GM12878 (cell line): ENCODE data around the gene DDHD1. TPM values are rescaled to one million over a fixed set of nuclear protein-coding genes. Genes with fewer than 3 reads are reported as not detected.

Experiments used
- ATAC-seq: fragments of 200-7000 bp; cut with Tn5 transposase; 3 replicates; pipeline ENCODE4 v1.9.1; 2020; ENCODE audit warnings: mild to moderate bottlenecking, moderate library complexity
- BruUV-seq: library from RNA; stranded (reverse); fragments of 400-500 nt; replicated peaks from 2 replicates; lab custom pipeline; 2021; lab: Mats Ljungman, UMichigan
- CTCF ChIA-PET: fragments of 300-600 bp; sonication (Branson Sonifier 250); formaldehyde crosslinking; extraction: SDS; loops from one replicate; lab custom pipeline; 2021; ENCODE audit warnings: inconsistent platforms; lab: Yijun Ruan, JAX
- POLR2A ChIA-PET: fragments of 350-600 bp; formaldehyde crosslinking; extraction: SDS; loops from one replicate; lab custom pipeline; 2021; ENCODE audit warnings: inconsistent platforms; lab: Charles Lee
- RAD21 ChIA-PET: fragments of 300-600 bp; sonication (Branson Sonifier 250); formaldehyde crosslinking; loops from one replicate; lab custom pipeline; 2023; ENCODE audit warnings: antibody characterized with exemption; ENCODE audit not compliant: unreplicated experiment; lab: Charles Lee
- SMC1A ChIA-PET: fragments of 300-600 bp; sonication (Branson Sonifier 250); formaldehyde crosslinking; loops from one replicate; lab custom pipeline; 2023; ENCODE audit not compliant: unreplicated experiment, uncharacterized antibody; lab: Charles Lee
- DNase-seq: peaks from one replicate; pipeline ENCODE4 v3.0.0-alpha.2; 2011; ENCODE audit warnings: low read depth, low spot score
- FAIRE-seq: peaks from 3 replicates; lab custom pipeline; 2011; peaks lifted over from hg19 to GRCh38; lab: Jason Lieb, UNC
- H2AFZ ChIP-seq: 2 replicates; pipeline ENCODE4 v1.6.0; 2011; ENCODE audit warnings: low read depth, low read length, control low read depth; ENCODE audit not compliant: control insufficient read depth
- H3K27ac ChIP-seq: 2 replicates; pipeline ENCODE4 v1.5.1; 2011; ENCODE audit warnings: control low read depth; ENCODE audit not compliant: control insufficient read depth, insufficient read depth
- H3K27me3 ChIP-seq, 2 experiments: replicated peaks in 1 of 2; 2 replicates each; pipeline versions ENCODE4 v1.6.0 to v1.6.1; 2011; ENCODE audit warnings: low read length in 1 of 2; ENCODE audit not compliant: control insufficient read depth in 2 of 2, insufficient read depth in 2 of 2
- H3K36me3 ChIP-seq, 2 experiments: 2 replicates each; pipeline ENCODE4 v1.5.1; 2011; ENCODE audit warnings: low read length in 1 of 2; ENCODE audit not compliant: control insufficient read depth in 2 of 2, insufficient read depth in 2 of 2
- H3K4me1 ChIP-seq: 2 replicates; pipeline ENCODE4 v1.6.1; 2011; ENCODE audit warnings: mild to moderate bottlenecking, low read length, moderate library complexity, mixed read lengths; ENCODE audit not compliant: control insufficient read depth, insufficient read depth
- H3K4me2 ChIP-seq: 2 replicates; pipeline ENCODE4 v1.6.0; 2011; ENCODE audit warnings: control low read depth; ENCODE audit not compliant: control insufficient read depth, insufficient read depth
- H3K4me3 ChIP-seq: fragments of 200-600 bp; sonication (generic); 2 replicates; pipeline ENCODE4 v1.5.1; 2016
- H3K79me2 ChIP-seq: 2 replicates; pipeline ENCODE4 v1.6.0; 2011; ENCODE audit warnings: low read length; ENCODE audit not compliant: control insufficient read depth, insufficient read depth
- H3K9ac ChIP-seq: 2 replicates; pipeline ENCODE4 v1.8.0; 2011; ENCODE audit warnings: low read length, control low read depth, mixed read lengths; ENCODE audit not compliant: control insufficient read depth, insufficient read depth
- H3K9me3 ChIP-seq: replicated peaks from 3 replicates; pipeline ENCODE4 v1.5.1; 2011; ENCODE audit warnings: mild to moderate bottlenecking, low read length; ENCODE audit not compliant: control insufficient read depth, insufficient read depth
- H4K20me1 ChIP-seq: 2 replicates; pipeline ENCODE4 v1.6.0; 2011; ENCODE audit not compliant: control insufficient read depth, insufficient read depth
- CUX1 ChIP-seq: IDR thresholded peaks from 2 replicates; pipeline ENCODE4 v1.6.1; 2012; ENCODE audit warnings: improper control_type of control experiment, low read depth, low read length; ENCODE audit not compliant: insufficient replicate concordance
- ESRRA ChIP-seq: IDR thresholded peaks from 2 replicates; pipeline ENCODE4 v1.6.1; 2012; ENCODE audit warnings: mild to moderate bottlenecking, low read length, improper control_type of control experiment
- PRDM15 ChIP-seq: fragments of 450-650 bp; formaldehyde crosslinking; IDR thresholded peaks from 2 replicates; pipeline ENCODE4 v1.4.0; 2020; ENCODE audit warnings: mild to moderate bottlenecking, moderate library complexity
- SPI1 ChIP-seq: IDR thresholded peaks from 2 replicates; pipeline ENCODE4 v1.6.1; 2011; ENCODE audit warnings: low read depth, mild to moderate bottlenecking, low read length, moderate library complexity, borderline replicate concordance; ENCODE audit not compliant: insufficient read depth
- STAT1 ChIP-seq: fragments of 450-650 bp; conservative IDR thresholded peaks from 2 replicates; pipeline ENCODE4 v1.6.1; 2014; ENCODE audit warnings: antibody characterized with exemption, mild to moderate bottlenecking
- SUPT20H ChIP-seq: IDR thresholded peaks from 2 replicates; pipeline ENCODE4 v1.6.1; 2011; ENCODE audit warnings: low read depth, mild to moderate bottlenecking, low read length, moderate library complexity, borderline replicate concordance; ENCODE audit not compliant: control insufficient read depth
- WGBS: methylation state at CpG from one replicate; pipeline ENCODE4 v1.1.6; 2016; ENCODE audit warnings: low lambda C conversion rate; ENCODE audit not compliant: insufficient replicate concordance, insufficient coverage; ENCODE audit errors: missing lambda C conversion rate; 5-methylcytosine and 5-hydroxymethylcytosine counted together
- in situ Hi-C: fragments of 300-500 bp; cut with MboI; formaldehyde crosslinking; loops from 9 replicates; pipeline ENCODE4 v1.14.3; 2018; ENCODE audit warnings: mixed read lengths
- intact Hi-C: fragments of 100-400 bp; cut with micrococcal nuclease; formaldehyde crosslinking; loops from one replicate; pipeline ENCODE4 v1.14.2; 2022; ENCODE audit not compliant: unreplicated experiment
- polyA plus RNA-seq, 11 experiments: library from polyadenylated mRNA; depleted of rRNA in 4 of 11; unstranded in 6 of 11; stranded (reverse) in 5 of 11; fragments of >200 nt; fragmentation: Nextera tagmentation in 4 of 11; fragmentation: Illumina TruSeq in 1 of 11; extraction: Ambion mirVana in 4 of 11; extraction: Trizol in 1 of 11; gene quantifications; 1 replicate in 1 of 11; 2 replicates in 10 of 11; pipeline versions ENCODE4 v1.2.1 to v1.2.3, GENCODE V29; 2011 to 2016; ENCODE audit warnings: inconsistent platforms in 2 of 11, missing spikeins in 2 of 11, low read depth in 1 of 11
- total RNA-seq, 4 experiments: library from RNA; depleted of rRNA in 3 of 4; stranded (reverse); fragments of >200 nt in 3 of 4; fragmentation: Illumina TruSeq in 1 of 4; extraction: Trizol in 1 of 4; gene quantifications; 2 replicates each; pipeline versions ENCODE4 v1.2.1 to v1.2.3, GENCODE V29; 2013 to 2021

The DDHD1 gene
- total and polyA plus RNA-seq, 10 of the 15 experiments (the other 5 are each of a cell fraction or from before 2014, with no cell fraction given), result 7.7 to 52.3 (median 28.5) TPM

GRCh38 chr14:53035336-53036210 lies 117.5 kb downstream of the DDHD1 start (continued):
- TF ChIP-seq PRDM15 (CRISPR knock-in tag) (no peak), SUPT20H (no peak), STAT1 (no peak), ESRRA (no peak)

- no peaks in the 10 kb centered on the region for H3K4me1 ChIP-seq
- DNase-seq, result no peak
- peak; percentile 52; the same call in 1 of the 2 replicates for TF ChIP-seq SPI1
- TF ChIP-seq CUX1, result no peak
- TF ChIP-seq, all 136 proteins: peak for 1
- Histone ChIP-seq H3K9me3 (no peaks in the 10 kb centered on the region; the same call in 2 of the 3 replicates), H3K27me3 (no peaks in the 10 kb centered on the region), H3K4me3 (no peak overlapping the region), H4K20me1 (no peaks in the 10 kb centered on the region), H3K36me3 (peaks cover 0 to 30% of the 10 kb centered on the region in 2 experiments; a peak in 2 of 4 replicates), H3K79me2 (no peaks in the 10 kb centered on the region), H2AFZ (no peak overlapping the region), H3K9ac (no peak overlapping the region), H3K4me2 (no peak overlapping the region), H3K27ac (no peak overlapping the region)
- ChIA-PET SMC1A (no interaction called here), RAD21 (no interaction called here), POLR2A (no interaction called here), CTCF (interaction anchor here (1.3 to 1.4 kb wide), 2 partner anchors 9 to 21 kb away, joined by 3 to 6 read pairs; no protein-coding TSS in a partner anchor)
- no peak for FAIRE-seq
- intact Hi-C loops (no loop called here), in situ Hi-C loops (no loop called here)
- BruUV-seq, result no TSS peak
- 98% methylated on average over 3 of the region's 3 CpGs for WGBS
- ATAC-seq, result no peak
These were observed 118.4 kb downstream of the DDHD1 start for GRCh38 chr14:53034688-53035230.
